Activated CD8-positive, alpha-beta memory T cell treated with anti-CD3 and anti-CD28 coated beads, Interleukin-2, amount 50 U/mL, for 48 hours (primary cell): ENCODE data around the gene TUNAR.

Experiments used
- DNase-seq: peaks from one replicate; pipeline ENCODE4 v3.0.0-alpha.2; 2020

Gene TUNAR

DNA sequence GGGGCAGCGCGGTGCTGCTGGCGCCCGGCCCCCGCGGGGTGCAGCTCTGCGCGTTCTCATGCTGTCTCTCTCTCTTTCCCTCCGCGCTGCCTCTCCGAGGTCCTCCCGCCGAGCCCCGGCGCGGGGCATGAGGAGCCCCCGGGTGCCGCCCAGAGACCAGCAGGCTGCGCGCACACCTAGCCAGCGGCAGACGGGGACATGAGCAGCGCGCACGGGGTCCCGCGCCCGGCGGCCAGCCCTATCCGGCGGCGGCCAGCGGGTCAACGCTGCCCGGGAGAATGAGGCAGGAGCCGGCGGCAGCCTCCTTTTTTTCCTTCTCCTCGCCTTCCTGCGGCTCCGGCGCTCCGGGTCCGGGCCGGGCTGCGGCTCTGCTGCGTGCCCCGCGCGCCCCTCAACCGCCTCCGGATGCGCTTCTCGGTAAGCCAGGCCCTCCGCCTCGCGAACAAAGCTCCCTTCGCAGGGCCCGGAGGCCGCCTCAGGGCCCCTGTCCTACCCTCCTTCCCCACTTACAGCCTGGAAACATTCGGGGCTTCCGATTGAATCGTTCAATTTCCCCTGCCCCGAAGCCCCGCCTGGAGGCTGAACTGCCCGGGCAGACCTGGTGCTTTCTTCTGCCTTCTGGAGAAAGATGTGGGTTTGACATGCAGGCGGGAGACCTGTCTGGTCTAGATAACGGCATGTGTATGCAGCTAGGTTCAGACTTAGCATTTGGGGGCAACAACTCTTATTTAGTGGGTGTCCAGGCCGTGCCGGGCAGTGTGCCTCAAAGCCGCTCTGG lies at the start of gene TUNAR:
Gene TUNAR (plus strand): TSS at position 72 of the 778 bp plus-strand sequence.
- DNase-seq = no peak

DNA sequence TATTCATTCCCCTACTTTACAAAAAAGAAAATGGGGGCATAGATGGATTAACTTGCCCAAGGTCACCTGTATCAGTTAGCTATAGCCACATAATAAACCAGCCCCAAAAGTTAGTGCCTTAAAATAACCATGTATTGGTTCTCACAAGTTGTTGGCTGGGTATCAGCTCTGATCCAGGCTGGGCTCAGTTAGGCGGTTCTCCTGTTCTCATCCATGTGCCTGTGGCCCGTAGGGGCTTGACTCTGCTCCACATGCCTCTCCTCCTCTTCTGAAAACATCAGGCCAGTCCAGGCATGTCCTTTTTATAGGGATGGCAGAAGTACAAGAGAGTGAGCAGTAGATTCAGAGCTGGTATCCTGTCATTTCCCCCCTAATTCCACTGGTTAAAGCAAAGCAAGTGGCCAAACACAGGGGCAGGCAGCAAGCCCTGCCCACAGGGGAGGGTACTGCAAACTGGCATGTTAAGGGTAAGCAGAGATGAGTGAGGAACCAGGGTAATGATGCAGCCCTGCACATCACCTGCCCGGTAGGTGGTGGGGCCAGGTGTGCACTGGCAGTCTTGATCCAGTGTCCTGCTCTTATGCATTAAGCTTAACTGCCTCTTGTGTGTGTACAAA lies 47.9 kb upstream of the TUNAR start:
- no peak for DNase-seq

DNA sequence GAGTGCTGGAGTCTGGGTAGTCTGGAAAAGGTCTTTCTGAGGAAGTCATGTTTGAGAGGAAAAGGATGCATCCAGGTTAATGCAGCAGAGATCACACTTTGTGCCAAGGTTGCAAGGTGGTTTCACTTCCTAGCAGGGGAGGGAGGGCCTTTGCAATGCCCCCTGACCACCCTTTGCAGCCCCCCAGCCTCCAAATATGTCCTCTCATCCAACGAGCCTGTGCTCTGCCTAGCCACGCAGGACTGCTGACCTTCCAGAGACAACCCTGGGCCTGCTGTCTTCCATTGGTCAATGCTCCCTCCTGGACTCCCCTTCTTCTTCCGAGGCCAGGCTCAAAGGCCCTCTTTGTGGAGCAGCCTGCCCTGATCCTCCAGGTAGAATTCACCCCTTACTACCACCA lies 47.3 kb upstream of the TUNAR start:
- no peak for DNase-seq

DNA sequence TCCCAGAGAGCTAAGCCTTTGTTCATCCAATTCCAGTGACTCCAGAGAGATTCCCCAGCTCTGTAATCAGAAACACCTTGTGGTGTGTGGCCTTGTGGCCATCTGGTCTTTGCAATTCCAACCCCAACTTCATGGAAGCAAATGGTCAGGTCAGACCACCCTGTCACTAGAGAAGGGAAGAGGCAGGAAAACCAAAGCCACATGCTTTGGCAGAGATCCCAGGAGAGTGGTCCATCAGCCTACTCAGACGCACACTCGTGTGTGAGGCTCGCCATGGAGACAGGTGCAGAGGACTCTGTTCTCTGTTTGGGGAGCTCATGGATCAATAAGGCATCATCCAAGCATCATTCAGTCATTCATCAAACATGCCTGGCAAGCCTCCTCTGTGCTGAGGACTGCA lies 46.2 kb upstream of the TUNAR start:
- no peak for DNase-seq

DNA sequence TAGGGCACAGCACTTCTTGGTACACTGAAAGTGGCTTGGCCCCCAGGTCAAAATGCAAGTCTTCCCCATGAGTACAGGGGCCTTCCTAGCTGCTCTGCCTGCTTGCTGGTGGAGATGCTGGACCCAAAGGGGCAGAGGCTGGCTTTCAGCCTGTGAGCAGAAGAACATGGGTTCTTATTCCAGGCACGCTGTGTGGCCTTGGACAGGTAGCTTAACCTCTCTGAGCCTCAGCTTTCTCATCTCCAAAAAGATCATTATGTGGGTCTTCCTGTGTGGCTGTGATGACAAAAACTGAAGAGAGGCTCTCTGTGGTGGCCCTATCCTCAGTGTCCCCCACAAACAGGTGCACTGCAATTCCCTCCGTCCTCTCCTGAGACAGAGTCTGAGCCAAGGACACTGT lies 45.6 kb upstream of the TUNAR start:
- no peak for DNase-seq

DNA sequence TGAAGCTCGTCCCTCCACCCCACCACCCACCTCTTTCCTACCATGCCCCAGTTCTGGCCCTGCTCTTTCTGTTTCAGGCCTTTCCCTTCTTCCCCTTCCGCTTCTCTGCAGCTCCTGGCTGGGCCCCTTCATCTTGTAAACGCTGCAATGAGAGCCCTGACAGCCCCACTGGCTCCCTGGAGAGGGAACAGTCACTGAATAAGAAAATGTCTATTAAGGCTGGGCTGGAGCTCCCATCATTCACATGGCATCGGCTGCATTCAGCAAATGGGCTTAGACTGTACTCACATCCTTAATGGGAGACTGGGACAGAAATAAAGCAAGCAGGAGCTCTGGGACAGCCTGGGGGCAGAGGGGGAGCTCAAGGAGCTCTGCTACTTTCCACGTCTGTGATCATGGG lies 45.2 kb upstream of the TUNAR start:
- no peak for DNase-seq

DNA sequence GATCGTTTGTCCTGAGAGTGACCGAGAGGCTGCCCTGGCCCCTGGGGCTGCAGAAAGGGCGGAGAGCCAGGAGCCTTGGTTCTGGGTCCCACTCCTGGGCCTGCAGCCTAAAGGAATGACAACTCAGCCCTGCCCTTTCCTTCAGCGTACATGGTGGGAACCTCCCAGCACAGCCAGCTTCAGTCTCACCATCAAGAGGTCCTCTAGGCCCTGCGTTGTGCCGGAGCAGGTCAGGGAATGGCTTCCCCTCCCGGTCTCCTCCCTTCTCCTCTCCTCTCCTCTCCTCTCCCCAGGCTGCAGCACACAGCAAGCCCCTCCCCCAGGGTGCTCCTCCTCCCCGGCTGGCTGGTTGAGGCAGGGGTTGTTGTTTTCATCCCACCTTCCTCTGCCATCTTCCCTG lies 44.6 kb upstream of the TUNAR start:
- no peak for DNase-seq

DNA sequence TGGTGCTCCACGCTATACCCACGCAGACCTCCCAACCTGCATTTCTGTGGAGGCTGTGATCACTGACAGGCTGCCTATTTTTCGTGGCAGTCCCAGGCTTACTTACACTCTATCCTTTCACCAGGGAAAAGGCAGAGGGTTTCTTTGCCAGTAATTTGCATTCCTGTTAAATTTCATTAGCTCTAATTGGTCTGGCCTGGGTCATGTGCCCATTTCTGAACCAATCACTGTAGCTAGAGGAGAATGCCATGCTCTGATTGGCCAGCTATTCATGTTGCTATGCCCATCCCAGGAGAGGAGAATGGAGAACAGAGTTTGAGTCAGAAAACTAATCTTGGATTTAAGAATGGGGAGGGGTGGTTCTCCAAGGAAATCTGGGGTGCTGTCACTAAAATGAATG lies 43.2 kb upstream of the TUNAR start:
- DNase-seq = no peak

DNA sequence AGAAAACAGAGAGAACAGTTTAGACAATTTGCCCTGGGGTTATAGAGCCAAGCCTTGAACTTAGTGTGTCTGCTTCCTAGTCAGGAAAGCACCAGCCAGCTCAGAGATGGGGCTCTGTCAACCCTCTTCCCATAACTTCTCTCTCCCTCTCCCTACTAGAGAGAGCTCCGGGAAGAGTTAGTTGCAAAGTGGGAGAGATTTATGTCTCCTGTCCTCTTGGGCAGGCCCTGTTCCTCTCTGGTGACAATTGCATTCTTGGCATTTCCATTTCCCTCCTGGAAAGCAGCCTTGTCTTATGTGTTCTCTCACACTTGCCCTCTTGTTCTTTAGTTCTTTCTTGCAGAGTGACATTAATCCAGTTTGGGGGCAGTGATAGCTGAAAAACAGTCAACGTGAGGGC lies 42.1 kb upstream of the TUNAR start:
- no peak for DNase-seq

DNA sequence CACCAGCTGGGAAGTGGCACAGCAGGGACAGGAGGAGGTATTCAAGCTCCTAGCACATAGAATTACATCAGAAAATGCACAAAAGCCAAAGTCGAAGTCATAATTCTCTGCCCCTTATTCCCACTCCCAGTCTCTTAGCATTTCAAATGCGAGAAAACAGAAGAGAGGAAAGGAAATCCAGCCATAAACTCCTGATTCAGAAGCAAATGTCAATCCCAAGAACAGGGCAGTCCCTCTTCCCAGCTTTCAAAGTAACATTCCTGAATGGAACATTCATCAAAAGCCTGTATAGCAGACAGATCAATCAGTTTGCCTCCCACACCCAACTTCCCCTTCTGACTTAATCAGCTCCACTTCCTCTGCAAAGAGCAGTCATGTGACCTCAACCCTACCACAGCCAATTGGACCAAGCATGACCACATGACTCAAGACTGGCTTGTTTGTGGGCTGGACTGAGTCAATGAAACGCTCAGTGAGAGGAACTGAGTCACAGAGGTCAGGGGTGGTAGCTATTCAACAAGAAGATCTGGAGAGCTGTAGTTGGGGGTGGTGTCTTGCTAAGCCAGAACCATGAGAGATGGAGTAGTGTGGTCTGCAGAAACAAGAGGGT lies 41.4 kb upstream of the TUNAR start:
- DNase-seq = no peak

DNA sequence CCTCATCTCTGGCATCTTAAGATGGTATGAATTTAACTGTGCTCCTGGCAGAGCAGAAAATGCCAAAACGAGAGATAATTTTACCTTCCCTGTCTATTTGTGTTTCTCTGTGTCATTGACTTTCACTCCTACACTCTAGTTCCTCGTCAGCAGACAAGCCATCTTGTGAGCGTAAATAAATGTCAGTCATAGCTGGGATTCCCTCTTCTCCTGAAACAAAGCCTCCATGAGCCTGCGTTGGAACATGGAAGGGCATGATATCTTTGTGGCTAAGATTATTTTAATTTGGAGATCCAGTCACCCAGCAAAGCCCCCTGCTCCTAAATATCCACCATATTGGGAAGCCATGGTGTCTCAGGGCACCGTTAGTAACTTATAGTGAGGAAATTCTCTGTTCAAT lies 37.8 kb upstream of the TUNAR start:
- DNase-seq = no peak

DNA sequence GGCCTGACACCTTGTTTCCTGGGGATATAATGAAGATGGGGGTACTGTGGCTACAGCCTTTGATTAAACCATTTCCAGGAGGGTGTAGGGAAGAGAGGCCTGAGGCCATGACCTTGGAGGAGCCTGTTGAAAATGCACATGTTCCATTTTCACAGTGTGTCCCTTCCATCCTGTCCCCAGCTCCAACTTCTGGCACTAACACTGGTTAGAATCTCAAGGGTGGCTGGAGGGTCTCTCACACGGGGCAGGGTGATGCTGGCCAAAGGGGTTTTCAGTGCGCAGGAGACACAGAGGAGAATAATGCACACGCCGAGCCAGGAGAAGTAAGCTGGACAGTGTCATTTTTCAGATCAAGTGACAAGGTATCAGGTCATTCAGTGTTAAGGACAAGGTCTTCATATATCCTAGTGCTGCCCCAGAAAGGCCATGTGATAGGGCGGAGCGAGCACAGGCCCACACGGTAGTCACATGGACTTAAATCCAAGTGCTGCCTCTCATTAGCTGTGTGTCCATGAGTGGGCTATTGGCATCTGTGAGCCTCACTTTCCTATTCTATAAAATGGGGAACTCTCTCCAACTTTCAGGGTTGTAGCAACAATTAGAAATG lies 36.4 kb upstream of the TUNAR start:
- no peak for DNase-seq

DNA sequence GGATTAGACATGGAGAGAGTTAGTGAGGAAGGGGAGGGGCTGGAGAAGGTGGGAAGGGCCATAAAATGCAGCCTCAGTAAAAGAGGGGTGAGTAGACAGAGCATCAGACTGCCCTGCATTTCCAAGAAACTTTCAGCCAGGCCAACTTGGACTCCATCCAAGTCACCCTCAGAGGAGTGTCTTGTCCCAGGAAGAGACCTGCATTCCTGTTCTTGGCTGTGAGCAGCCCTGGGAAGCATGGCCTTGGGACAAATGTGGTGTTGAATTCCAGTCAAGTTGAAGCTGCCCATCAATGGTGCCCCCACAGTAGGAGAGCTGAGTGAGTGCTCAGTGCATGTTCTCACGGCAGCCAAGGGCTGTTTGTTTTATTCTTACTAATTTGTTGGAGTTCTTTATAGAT lies 35.0 kb upstream of the TUNAR start:
- DNase-seq = no peak

DNA sequence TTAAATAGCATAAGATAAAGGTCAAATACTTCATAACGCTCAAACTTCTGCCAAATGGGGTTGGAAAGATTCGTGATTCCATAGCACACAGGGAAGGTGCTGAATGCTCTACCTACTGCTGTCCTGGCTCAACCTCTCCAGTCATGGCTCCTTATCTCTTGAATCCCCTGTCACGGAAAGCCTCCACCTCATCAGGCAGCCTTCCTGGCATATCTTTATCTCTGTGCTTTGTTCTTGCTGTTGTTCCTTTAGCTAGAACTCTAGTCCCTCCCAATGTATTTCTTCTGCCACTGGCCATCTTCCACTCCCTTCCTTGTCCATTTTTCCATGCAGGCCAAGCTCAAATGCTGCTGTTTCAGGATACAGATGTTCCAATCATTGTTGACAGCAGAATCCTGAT lies 26.9 kb upstream of the TUNAR start:
- no peak for DNase-seq

DNA sequence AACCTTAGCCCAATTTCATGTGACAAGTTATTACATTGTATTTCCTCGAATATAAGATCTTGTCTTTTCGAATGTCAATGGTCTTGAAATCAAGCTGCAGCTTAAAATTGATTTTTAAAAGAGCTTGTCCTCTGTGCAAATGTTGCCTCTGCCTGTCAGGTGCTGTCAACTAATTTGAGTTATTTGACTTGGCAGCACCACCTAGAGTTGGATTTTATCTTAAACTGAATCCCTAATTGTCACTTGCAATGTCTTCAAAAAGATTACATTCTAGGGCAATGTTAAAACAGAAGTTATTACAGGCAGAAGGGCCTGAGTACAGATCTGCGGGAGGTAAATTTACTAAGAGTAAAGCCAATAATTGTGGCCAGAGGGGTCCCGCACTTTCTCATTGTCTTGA lies 26.2 kb upstream of the TUNAR start:
- DNase-seq = no peak

DNA sequence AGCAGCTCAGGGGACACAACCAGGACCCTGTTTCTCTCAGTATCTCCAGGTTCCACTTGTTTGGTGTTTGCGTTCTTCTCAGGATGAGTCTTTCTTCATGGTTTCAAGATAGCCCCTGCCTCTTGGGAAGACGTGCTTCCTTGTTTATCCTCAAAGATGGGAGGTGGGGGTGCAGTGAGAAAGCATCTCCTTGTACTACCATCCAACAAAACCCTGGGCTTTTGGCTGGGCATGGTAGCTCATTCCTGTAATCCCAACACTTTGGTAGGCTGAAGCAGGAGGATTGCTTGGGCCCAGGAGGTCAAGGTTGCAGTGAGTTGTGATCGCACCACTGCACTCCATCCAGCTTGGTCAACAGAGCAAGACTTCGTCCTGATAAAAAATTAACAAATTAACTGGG lies 21.0 kb upstream of the TUNAR start:
- no peak for DNase-seq

DNA sequence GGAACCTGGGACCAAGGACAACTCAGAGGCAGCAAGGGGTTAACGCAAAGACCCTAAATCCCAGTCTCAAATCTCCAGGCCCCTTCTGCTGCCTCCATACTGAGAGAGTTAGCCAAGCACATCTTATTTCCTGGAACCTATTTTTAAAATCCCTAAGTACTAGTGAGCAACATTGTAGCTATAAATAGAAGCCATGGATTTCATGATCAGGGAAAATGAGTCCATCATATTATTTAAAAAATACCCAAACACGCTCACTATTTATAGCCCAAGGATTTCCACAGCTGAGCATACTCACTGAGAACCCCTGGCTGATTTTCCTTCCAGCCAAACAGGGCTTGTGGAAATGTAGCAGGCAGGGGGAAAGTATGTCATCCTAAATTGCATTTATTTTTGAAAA lies 19.4 kb upstream of the TUNAR start:
- DNase-seq = no peak

DNA sequence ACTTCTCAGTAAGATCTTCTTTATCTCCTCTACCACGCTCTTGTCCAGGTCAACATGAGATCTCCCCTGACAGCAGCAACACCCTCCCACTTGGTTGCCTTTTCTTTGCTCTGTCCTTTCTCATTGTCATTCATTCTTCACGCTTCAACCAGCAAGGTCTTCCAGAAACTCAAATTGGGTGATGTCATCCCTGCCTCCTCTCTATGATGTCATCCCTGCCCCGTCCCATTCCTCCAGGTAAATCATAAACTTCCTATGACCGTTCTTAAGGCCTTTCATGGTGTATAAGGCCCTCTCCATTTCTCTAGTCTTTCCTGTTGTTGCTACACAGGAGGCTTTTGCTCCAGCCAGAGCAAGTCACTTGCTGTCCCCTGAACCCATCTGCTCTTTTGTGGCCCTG lies 17.7 kb upstream of the TUNAR start:
- no peak for DNase-seq

DNA sequence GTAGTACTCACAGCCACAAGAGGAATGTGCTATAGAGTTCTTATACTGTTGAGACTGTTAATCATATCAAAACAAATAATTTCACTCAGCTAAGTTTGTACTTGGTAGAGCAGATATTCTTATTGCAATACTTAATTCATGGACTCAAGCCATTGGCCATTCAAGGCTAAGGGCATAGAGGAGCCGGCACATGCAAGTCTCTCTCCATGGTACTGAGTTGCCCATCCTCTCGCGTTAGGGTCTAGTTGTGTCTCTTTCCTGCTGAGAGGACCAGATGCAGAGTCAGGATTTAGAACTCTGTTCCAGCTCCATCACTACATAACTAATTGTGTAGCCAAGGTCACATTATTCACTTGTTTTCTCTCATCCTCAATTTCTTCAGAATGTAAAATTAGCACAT lies 14.4 kb upstream of the TUNAR start:
- DNase-seq = no peak

DNA sequence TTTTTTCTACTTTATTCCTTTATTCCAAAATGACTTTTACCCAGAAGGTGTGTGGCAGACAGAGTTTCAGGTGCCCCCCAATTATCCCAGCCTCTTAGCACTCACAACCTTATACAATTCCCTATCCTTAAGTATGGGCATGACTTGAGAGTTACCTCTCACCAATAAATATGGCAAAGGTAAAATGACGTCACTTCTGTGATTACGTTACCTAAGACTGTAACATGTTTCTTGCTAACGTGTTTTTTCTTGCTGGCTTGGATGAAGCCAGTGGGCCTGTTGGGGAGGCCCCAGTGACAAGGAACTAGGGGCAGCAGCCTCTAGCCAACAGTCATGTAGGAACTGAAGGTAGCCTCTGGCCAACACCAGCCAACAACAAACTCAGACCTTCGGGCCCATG lies 13.3 kb upstream of the TUNAR start:
- DNase-seq = no peak

DNA sequence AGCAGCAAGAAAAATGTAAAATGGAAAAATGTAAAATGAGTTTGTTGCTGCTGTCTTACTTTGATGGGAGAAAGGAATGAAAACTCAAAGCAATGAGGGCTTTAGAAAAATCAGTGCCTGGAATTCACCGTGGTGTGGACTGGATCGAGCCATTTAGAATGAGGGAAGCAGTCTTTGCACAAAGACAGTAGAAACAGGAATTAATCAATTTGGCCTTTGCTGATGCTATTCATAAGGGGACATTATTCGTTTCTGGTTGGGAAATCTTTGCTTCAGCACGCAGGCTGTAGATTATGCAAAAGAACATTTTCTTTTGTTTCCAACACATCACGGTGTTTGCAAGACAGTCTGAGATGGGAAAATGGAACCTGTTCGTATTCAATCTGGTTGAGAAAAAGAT lies 6.9 kb upstream of the TUNAR start:
- no peak for DNase-seq

DNA sequence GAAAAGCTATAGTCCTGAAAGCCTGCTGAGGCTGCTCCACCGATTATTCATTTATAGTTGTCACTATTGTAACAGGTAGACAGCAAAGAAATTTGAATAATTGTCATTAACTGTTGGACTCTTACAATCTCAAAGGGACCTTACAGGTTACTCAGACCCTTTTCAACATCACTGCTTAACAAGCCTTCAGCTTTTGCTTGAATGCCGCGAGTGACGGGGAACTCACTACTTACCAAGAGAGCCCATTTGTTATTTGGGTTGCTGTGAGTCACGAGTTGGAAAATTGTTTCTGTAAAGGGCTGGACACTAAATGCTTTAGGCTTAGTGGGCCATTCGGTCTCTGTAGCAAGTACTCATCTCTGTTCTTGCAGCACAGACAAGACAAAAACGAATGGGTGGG lies 5.9 kb upstream of the TUNAR start:
- no peak for DNase-seq

DNA sequence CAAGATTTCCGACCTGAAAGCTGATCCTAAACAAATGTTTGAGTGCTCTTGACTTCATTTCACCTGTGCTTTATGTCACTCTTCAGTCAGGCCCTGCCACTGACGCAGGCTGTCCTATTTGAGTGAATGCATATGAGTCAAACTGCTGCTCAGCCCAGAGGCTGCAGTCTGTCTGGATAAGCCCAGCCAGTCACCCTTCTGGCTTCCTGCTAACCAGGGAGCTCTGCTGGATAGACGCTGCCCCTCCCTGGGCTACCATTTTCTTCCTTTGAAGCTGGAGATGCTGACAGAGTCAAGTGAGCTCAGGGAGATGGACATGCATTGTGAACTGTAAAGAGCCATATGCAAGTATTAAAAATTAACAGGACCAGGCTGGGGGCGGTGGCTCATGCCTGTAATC lies 5.1 kb upstream of the TUNAR start:
- DNase-seq = no peak

DNA sequence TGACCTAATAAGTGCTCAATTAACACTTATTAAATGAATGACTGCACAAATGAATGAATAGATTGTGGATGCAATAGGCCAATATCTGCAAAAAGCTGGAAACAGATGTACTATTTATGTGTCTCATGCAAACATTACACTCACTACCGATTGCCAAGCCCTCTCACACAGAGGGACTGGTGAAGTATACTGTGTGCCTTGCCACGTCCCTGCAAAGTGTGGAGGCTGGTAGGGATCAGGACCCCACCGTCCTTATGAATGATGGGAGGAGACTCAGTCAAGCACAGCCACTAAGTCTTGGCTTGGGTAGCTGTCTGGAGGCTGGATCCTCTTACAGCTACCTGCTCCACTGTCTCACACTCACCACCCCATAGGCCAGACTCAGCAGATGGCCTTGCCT lies 3.9 kb upstream of the TUNAR start:
- DNase-seq = no peak
